Lung (tissue), 12 donors: ENCODE data around the gene GFRA1. TPM values are rescaled to one million over a fixed set of nuclear protein-coding genes. Genes with fewer than 3 reads are reported as not detected.

ENCODE experiments used
- ATAC-seq: fragments of 200-7000 bp; cut with Tn5 transposase; one replicate; pipeline ENCODE4 v1.9.1; 2020; ENCODE audit warnings: moderate number of reproducible peaks; ENCODE audit not compliant: insufficient read depth, low FRiP score
- DNase-seq, 3 donors: peaks; one replicate each; pipeline ENCODE4 v3.0.0-alpha.2; 2013 to 2017
- H3K27ac ChIP-seq, 2 donors: one replicate each; pipeline ENCODE4 v1.5.1; 2013; ENCODE audit warnings: mild to moderate bottlenecking in 2 of 2, moderate library complexity in 2 of 2, control low read depth in 1 of 2, inconsistent platforms in 1 of 2, low read depth in 1 of 2, low read length in 1 of 2
- H3K27me3 ChIP-seq, 3 donors: one replicate each; pipeline ENCODE4 v1.5.1; 2013; ENCODE audit warnings: low read length in 2 of 3; ENCODE audit not compliant: control insufficient read depth in 3 of 3, insufficient read depth in 3 of 3
- H3K36me3 ChIP-seq, 4 donors: one replicate each; pipeline ENCODE4 v1.5.1; 2013; ENCODE audit warnings: low read length in 4 of 4, mild to moderate bottlenecking in 1 of 4, moderate library complexity in 1 of 4; ENCODE audit not compliant: control insufficient read depth in 4 of 4, insufficient read depth in 4 of 4
- H3K4me1 ChIP-seq, 5 donors: one replicate each; pipeline ENCODE4 v1.5.1; 2013; ENCODE audit warnings: low read length in 5 of 5, mild to moderate bottlenecking in 2 of 5, moderate library complexity in 1 of 5; ENCODE audit not compliant: control insufficient read depth in 5 of 5, insufficient read depth in 5 of 5
- H3K4me3 ChIP-seq: one replicate; pipeline ENCODE4 v1.5.1; 2013; ENCODE audit warnings: mild to moderate bottlenecking, control low read depth, moderate library complexity
- H3K9ac ChIP-seq, 2 donors: one replicate each; pipeline ENCODE4 v1.5.1; 2013; ENCODE audit warnings: low read length in 2 of 2, control low read depth in 1 of 2; ENCODE audit not compliant: insufficient read depth in 1 of 2
- H3K9me3 ChIP-seq, 4 donors: one replicate each; pipeline ENCODE4 v1.5.1; 2013; ENCODE audit warnings: low read length in 3 of 4, mild to moderate bottlenecking in 1 of 4, moderate library complexity in 1 of 4; ENCODE audit not compliant: control insufficient read depth in 4 of 4, insufficient read depth in 3 of 4
- CTCF ChIP-seq: IDR thresholded peaks from 2 replicates; pipeline ENCODE4 v1.5.1; 2012; ENCODE audit warnings: mild to moderate bottlenecking; ENCODE audit errors: control extremely low read depth, extremely low read depth
- WGBS, 2 donors: extraction: QIAGEN DNeasy Blood & Tissue Kit; methylation state at CpG; one replicate each; pipeline ENCODE4 v1.1.7; 2013; 5-methylcytosine and 5-hydroxymethylcytosine counted together
- polyA plus RNA-seq, 2 donors: library from polyadenylated mRNA; stranded (reverse); fragments of 200-250 nt; gene quantifications; one replicate each; pipeline ENCODE4 v1.2.1, GENCODE V29; 2013
- total RNA-seq, 2 donors: library from RNA; depleted of rRNA in 1 of 2; stranded (reverse); fragments of >200 nt in 1 of 2; gene quantifications; one replicate each; pipeline ENCODE4 v1.2.1, GENCODE V29; 2014 to 2021
- donor health status: control.
- donor health status: control.
- donor health status: Bipolar disorder and iron deficiency.
- donor health status: healthy.
- donor health status: DM: yes; HTN: yes; CAD: no.

Gene GFRA1
- total and polyA plus RNA-seq, 4 donors = 0.51 to 30.4 (median 1.4) TPM

- Histone ChIP-seq H3K9ac (no peak overlapping the region), H3K27me3 (no peaks in the 10 kb centered on the region), H3K4me1 (peaks cover 0 to 25% (median 8%) of the 10 kb centered on the region in 5 donors), H3K4me3 (no peak overlapping the region), H3K27ac (no peak overlapping the region), H3K9me3 (no peaks in the 10 kb centered on the region), H3K36me3 (no peaks in the 10 kb centered on the region)
- no peak for TF ChIP-seq CTCF
- WGBS, 2 donors = 62 to 68% methylated on average over 12 of the region's 12 CpGs
- DNase-seq (peak in 1 of 3 donors; percentile 38), ATAC-seq (no peak)
Measured at GRCh38 chr10:116255886-116256751, 16.9 kb downstream of the GFRA1 start.

- no peaks in the 10 kb centered on the region for H3K27me3 ChIP-seq
- no peak overlapping the region for H3K27ac ChIP-seq
- H3K9ac ChIP-seq = no peak overlapping the region
- peaks cover 0 to 25% (median 8%) of the 10 kb centered on the region in 5 donors for H3K4me1 ChIP-seq
- 44 to 49% methylated on average over 7 of the region's 7 CpGs for WGBS, 2 donors
- H3K9me3 ChIP-seq = no peaks in the 10 kb centered on the region
- no peak for ATAC-seq
- peak; percentile 88 to 96 (median 96) for DNase-seq
- TF ChIP-seq CTCF = no peak
- H3K4me3 ChIP-seq = no peak overlapping the region
- H3K36me3 ChIP-seq = no peaks in the 10 kb centered on the region
Measured at GRCh38 chr10:116254422-116255155, 18.4 kb downstream of the GFRA1 start.

GRCh38 chr10:116253716-116254115, 19.3 kb downstream of the GFRA1 start:
- H3K27me3 ChIP-seq = no peaks in the 10 kb centered on the region
- no peaks in the 10 kb centered on the region for H3K36me3 ChIP-seq
- DNase-seq (no peak), ATAC-seq (no peak)
- peaks cover 0 to 25% (median 8%) of the 10 kb centered on the region in 5 donors for H3K4me1 ChIP-seq
- TF ChIP-seq CTCF = no peak
- WGBS, 2 donors = 87 to 93% methylated on average over 4 of the region's 4 CpGs
- H3K27ac ChIP-seq = no peak overlapping the region
- H3K4me3 ChIP-seq = no peak overlapping the region
- H3K9ac ChIP-seq = no peak overlapping the region
- no peaks in the 10 kb centered on the region for H3K9me3 ChIP-seq
